NOMO-1 (cell line): Measurements from ENCODE around the gene STKLD1.
A peak's percentile ranks its signal among the peaks of the same experiment; 100 is the strongest.
"Not testable (repeated sequence)": the region's sequence is repeated elsewhere in the genome, so short reads cannot be mapped to it uniquely, and the experiment has no call there.

Source experiments
- DNase-seq, 2 experiments: peaks; one replicate each; lab custom pipeline; 2025; ENCODE audit not compliant: unreplicated experiment in 2 of 2; lab: John Stamatoyannopoulos, UW

Gene STKLD1

DNA sequence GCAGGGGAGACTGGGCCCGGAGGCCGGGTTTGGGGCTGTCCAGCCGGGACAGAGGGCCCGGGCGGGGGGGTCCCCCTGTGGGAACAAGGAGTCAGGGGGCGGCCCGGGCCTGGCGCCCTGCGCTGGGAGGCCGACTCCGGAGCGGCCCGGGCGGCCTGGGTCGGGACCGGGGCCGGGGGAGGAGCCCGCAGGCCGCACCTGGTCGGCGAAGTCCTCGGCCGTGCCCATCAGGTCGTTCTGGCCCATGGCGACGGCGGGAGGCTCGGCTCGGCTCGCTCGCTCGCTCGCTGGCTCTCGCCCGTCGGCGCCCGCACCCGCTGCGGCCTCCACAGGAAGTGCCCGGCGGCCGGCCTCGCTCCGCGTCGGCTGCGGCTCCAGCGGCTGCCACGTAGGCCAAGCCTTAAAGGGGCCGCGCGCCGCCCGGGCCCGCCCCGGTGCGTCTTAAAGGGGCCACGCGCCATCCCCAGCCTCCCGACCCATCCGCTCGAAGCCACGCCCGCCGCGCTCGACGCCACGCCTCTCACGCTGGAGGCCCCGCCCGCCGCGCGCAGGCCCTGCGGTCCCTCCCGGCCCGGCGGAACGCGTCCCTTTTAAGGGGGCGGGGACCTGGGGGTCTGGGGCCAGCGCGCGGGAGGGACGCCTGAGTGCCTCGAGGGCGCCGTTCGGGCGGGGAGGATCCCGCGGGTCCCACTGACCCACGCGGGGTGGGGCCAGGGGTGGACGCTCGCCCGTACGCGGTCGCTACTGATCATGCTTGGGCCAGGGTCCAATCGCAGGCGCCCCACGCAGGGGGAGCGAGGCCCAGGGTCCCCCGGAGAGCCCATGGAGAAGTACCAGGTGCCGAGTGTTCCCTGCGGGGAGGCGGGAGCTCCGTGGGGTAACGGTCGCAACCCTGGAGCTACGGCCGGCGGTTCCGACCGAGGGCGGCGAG lies at the start of gene STKLD1, which contains the start of gene SURF4:
Gene STKLD1 (plus strand): TSS at position 643 of the 931 bp plus-strand sequence. CDS start 108 bp downstream, at position 751.
Gene SURF4 (minus strand): TSS at position 337 of the 931 bp plus-strand sequence. CDS start 91 bp downstream, at position 246.
- DNase-seq, result peak; percentile 91 to 96

- DNase-seq, result not testable (repeated sequence)
Observed at GRCh38 chr9:133327021-133327420, 49.1 kb upstream of the STKLD1 start.

GRCh38 chr9:133327834-133328484 lies 48.2 kb upstream of the STKLD1 start:
- no peak for DNase-seq

DNA sequence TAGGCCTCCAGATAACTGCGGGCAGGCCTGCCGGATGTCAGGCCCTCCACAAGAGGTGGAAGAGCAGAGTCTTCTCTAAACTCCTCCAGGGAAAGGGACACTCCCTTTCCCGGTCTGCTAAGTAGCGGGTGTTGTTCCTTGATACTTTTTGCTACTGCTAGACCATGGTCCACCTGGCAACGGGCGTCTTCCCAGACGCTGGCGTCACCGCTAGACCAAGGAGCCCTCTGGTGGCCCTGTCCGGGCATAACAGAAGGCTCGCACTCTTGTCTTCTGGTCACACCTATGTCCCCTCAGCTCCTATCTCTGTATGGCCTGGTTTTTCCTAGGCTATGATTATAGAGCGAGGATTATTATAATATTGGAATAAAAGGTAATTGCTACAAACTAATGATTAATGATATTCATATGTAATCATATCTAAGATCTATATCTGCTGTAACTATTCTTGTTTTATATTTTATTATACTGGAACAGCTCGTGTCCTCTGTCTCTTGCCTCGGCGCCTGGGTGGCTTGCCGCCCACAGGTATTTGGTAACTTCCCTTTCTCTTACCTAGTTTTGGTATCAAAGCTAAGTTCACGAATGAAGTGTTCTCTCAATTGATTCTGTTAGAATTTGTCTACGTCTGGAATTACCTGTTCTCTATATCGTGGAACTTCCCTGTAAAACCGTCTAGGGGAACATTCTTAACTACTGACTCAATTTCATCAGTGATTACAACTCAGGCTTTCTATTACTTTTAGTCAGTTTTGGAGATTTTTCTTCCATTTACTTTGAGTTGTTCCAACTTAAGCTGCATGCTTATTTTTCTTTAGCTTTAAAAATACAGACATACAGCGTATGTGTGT lies 46.6 kb upstream of the STKLD1 start:
- not testable (repeated sequence) for DNase-seq

- no peak for DNase-seq
Observed at GRCh38 chr9:133331221-133331620, 44.9 kb upstream of the STKLD1 start.

DNA sequence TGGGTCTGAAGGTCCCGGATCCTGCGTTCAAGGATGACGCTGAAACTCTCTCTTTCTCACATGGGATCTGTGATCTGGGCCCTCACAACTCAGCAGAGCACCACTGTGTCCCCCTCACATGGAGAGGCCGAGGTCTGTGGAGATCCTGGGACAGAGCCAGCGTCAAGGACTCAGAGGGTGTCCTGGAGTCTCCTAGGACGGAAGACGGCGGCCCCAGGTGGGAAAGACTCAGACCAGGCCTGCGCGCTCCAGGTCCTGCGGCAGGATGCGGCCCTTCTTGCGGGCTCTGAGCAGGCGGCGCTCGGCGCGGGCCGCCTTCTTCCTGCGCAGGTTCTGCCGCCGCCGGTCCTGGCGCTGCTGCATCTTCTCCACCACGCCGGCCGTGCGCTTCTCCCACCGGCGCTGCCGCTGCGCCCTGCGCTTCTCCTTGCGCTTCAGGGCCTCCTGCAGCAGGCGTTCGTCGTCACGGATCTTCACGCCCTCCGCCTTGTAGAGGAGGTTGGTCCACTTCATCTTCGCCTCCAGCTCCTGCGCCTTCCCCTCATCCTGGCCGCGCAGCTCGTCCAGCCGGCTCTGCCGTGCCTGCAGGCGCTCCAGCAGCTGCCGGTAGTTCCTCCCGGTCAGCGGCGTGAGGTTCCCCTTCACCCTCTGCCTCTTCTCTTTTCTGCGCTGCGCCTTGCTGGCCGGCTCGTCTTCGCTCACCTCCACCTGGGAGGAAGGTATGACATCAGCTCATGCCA lies 44.4 kb upstream of the STKLD1 start:
- no peak for DNase-seq

GRCh38 chr9:133332381-133332730 lies 43.8 kb upstream of the STKLD1 start:
- no peak for DNase-seq

GRCh38 chr9:133333011-133333410 lies 43.2 kb upstream of the STKLD1 start:
- no peak for DNase-seq

DNA sequence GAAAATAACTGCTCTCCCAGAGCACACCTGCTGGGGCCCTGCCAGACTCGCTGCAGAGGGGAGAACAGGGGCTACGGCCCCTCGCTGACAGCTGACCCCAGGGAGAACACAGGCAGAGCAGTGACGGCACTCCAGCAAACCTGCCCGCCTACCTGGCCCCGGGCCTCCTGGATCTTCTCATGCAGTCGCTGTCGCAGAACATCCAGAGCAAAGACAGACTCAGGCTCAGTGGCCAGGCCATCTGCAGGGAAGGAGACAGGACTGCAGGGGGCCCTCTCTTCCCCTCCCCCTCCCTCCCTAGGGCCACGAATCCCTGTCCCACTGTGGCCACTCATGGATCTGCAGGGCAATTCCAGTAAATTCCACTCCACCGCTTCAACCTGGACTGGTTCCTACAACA lies 42.6 kb upstream of the STKLD1 start:
- no peak for DNase-seq

DNA sequence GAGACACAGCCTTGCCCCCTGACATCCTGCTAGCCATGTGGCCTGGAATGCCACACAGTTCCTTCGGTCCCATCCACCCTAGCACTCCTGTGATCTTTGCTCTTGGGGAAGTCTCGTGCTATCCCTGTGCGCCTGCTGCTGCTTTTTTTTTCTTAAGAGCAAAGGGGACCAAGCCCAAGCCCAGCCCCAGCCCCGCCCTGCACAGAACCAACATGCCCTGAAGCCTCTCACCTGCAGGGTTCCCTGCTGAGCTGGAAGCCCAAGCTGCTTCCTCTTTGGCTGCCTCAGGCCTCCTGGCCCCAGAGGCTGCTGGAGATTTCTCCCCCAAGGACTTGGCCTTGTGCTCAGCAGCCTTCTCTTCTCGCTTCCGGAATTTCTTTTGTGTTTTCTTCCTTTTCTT lies 42.0 kb upstream of the STKLD1 start:
- no peak for DNase-seq

GRCh38 chr9:133334888-133335287 lies 41.3 kb upstream of the STKLD1 start:
- not testable (repeated sequence) for DNase-seq

- DNase-seq, result peak; percentile 90 to 96
Observed at GRCh38 chr9:133335924-133336811, 40.0 kb upstream of the STKLD1 start, which contains the start of gene SURF6. TSS of gene SURF6 (minus strand) at chr9:133336188. CDS start at chr9:133336132, 56 bp downstream.

- no peak for DNase-seq
Observed at GRCh38 chr9:133339641-133340040, 36.5 kb upstream of the STKLD1 start.

- peak; percentile 23 to 41 for DNase-seq
Observed at GRCh38 chr9:133340256-133340655, 35.9 kb upstream of the STKLD1 start.

GRCh38 chr9:133340916-133341315 lies 35.2 kb upstream of the STKLD1 start:
- no peak for DNase-seq

- DNase-seq, result no peak
Observed at GRCh38 chr9:133341369-133342068, 34.6 kb upstream of the STKLD1 start.

GRCh38 chr9:133342069-133342406 lies 34.1 kb upstream of the STKLD1 start:
- DNase-seq, result no peak

- no peak for DNase-seq
Observed at GRCh38 chr9:133342570-133342969, 33.6 kb upstream of the STKLD1 start.

- DNase-seq, result no peak
Observed at GRCh38 chr9:133344071-133344470, 32.1 kb upstream of the STKLD1 start.
